H9 (cell line): ENCODE data around the gene VWA5B1. TPM values are rescaled to one million over a fixed set of nuclear protein-coding genes. Genes with fewer than 3 reads are reported as not detected.

Experiments used
- DNase-seq: peaks from one replicate; pipeline ENCODE4 v3.0.0-alpha.2; 2017
- H2AFZ ChIP-seq: one replicate; pipeline ENCODE4 v1.6.1; 2013; ENCODE audit warnings: mild to moderate bottlenecking, low read length, control low read depth, moderate library complexity
- H2AK5ac ChIP-seq: 2 replicates; pipeline ENCODE4 v1.6.1; 2013; ENCODE audit warnings: low read length, control low read depth, mixed read lengths; ENCODE audit not compliant: insufficient read length
- H2BK120ac ChIP-seq: one replicate; pipeline ENCODE4 v1.6.1; 2013; ENCODE audit warnings: low read depth, mild to moderate bottlenecking, low read length, control low read depth, inconsistent platforms; ENCODE audit not compliant: poor library complexity, severe bottlenecking
- H2BK12ac ChIP-seq: 2 replicates; pipeline ENCODE4 v1.6.1; 2013; ENCODE audit warnings: low read length, control low read depth, mixed read lengths, low read depth; ENCODE audit not compliant: insufficient read length
- H2BK15ac ChIP-seq: 2 replicates; pipeline ENCODE4 v1.6.1; 2013; ENCODE audit warnings: low read depth, low read length, control low read depth
- H2BK20ac ChIP-seq: one replicate; pipeline ENCODE4 v1.6.1; 2013; ENCODE audit warnings: low read depth, mild to moderate bottlenecking, low read length, control low read depth, inconsistent platforms; ENCODE audit not compliant: poor library complexity, severe bottlenecking
- H2BK5ac ChIP-seq: 2 replicates; pipeline ENCODE4 v1.6.1; 2013; ENCODE audit warnings: low read length, control low read depth, mixed read lengths; ENCODE audit not compliant: insufficient read length
- H3K14ac ChIP-seq: 2 replicates; pipeline ENCODE4 v1.6.1; 2013; ENCODE audit warnings: low read length, control low read depth; ENCODE audit not compliant: insufficient read depth
- H3K18ac ChIP-seq: 2 replicates; pipeline ENCODE4 v1.6.1; 2013; ENCODE audit warnings: low read depth, mild to moderate bottlenecking, mixed read lengths, low read length, control low read depth; ENCODE audit not compliant: insufficient read length
- H3K23ac ChIP-seq: 2 replicates; pipeline ENCODE4 v1.6.1; 2013; ENCODE audit warnings: low read length, control low read depth, mixed read lengths, low read depth; ENCODE audit not compliant: insufficient read length
- H3K23me2 ChIP-seq: 2 replicates; pipeline ENCODE4 v1.6.1; 2013; ENCODE audit warnings: low read depth, mild to moderate bottlenecking, mixed read lengths, low read length, control low read depth; ENCODE audit not compliant: insufficient read length, poor library complexity, severe bottlenecking
- H3K27ac ChIP-seq: 2 replicates; pipeline ENCODE4 v1.5.1; 2013; ENCODE audit warnings: low read length, control low read depth, mixed read lengths, low read depth; ENCODE audit not compliant: insufficient read length
- H3K27me3 ChIP-seq: 2 replicates; pipeline ENCODE4 v1.6.1; 2013; ENCODE audit warnings: low read length, control low read depth, inconsistent platforms; ENCODE audit not compliant: insufficient read depth
- H3K4ac ChIP-seq: 2 replicates; pipeline ENCODE4 v1.6.1; 2013; ENCODE audit warnings: low read depth, mild to moderate bottlenecking, control low read depth, inconsistent platforms, low read length, moderate library complexity
- H3K4me1 ChIP-seq: 2 replicates; pipeline ENCODE4 v1.6.1; 2013; ENCODE audit warnings: low read length, control low read depth, inconsistent platforms; ENCODE audit not compliant: insufficient read depth
- H3K4me2 ChIP-seq: 2 replicates; pipeline ENCODE4 v1.6.1; 2013; ENCODE audit warnings: low read length, control low read depth, mixed read lengths; ENCODE audit not compliant: insufficient read length, insufficient read depth
- H3K56ac ChIP-seq: 2 replicates; pipeline ENCODE4 v1.6.1; 2013; ENCODE audit warnings: low read depth, mild to moderate bottlenecking, mixed read lengths, low read length, control low read depth; ENCODE audit not compliant: insufficient read length
- H3K79me1 ChIP-seq: 2 replicates; pipeline ENCODE4 v1.6.1; 2013; ENCODE audit warnings: low read depth, mild to moderate bottlenecking, moderate library complexity, low read length, control low read depth, inconsistent platforms; ENCODE audit not compliant: insufficient read depth, poor library complexity, severe bottlenecking
- H3K79me2 ChIP-seq: 2 replicates; pipeline ENCODE4 v1.6.1; 2013; ENCODE audit warnings: low read length, control low read depth, inconsistent platforms; ENCODE audit not compliant: insufficient read depth
- H3K9ac ChIP-seq: 2 replicates; pipeline ENCODE4 v1.6.1; 2013; ENCODE audit warnings: low read length, control low read depth, mixed read lengths; ENCODE audit not compliant: insufficient read length; ENCODE audit errors: extremely low read depth
- H3K9me3 ChIP-seq: one replicate; pipeline ENCODE4 v1.6.1; 2013; ENCODE audit warnings: low read depth, low read length, inconsistent platforms; ENCODE audit not compliant: control insufficient read depth
- H3T11ph ChIP-seq: one replicate; pipeline ENCODE4 v1.6.1; 2013; ENCODE audit warnings: mild to moderate bottlenecking, low read length, control low read depth, inconsistent platforms
- H4K20me1 ChIP-seq: one replicate; pipeline ENCODE4 v1.6.1; 2013; ENCODE audit not compliant: control insufficient read depth, insufficient read length, insufficient read depth
- H4K5ac ChIP-seq: 2 replicates; pipeline ENCODE4 v1.6.1; 2013; ENCODE audit warnings: low read depth, mild to moderate bottlenecking, mixed read lengths, low read length, control low read depth; ENCODE audit not compliant: insufficient read length
- H4K8ac ChIP-seq: replicated peaks from 2 replicates; pipeline ENCODE4 v1.6.1; 2013; ENCODE audit warnings: low read length, control low read depth, mixed read lengths, low read depth; ENCODE audit not compliant: insufficient read length
- H4K91ac ChIP-seq: 2 replicates; pipeline ENCODE4 v1.6.1; 2013; ENCODE audit warnings: low read depth, mild to moderate bottlenecking, moderate library complexity, mixed read lengths, low read length, control low read depth; ENCODE audit not compliant: insufficient read length
- H3K27ac Mint-ChIP-seq, 3 experiments: 2 replicates in 2 of 3; 3 replicates in 1 of 3; pipeline ENCODE4 v1.8.0; 2020 to 2021; ENCODE audit warnings: mixed read lengths in 3 of 3, mild to moderate bottlenecking in 1 of 3, moderate library complexity in 1 of 3
- H3K27me3 Mint-ChIP-seq: 2 replicates; pipeline ENCODE4 v1.8.0; 2021; ENCODE audit warnings: low read depth, mild to moderate bottlenecking, moderate library complexity, mixed read lengths
- H3K36me3 Mint-ChIP-seq, 3 experiments: 2 replicates in 2 of 3; 3 replicates in 1 of 3; pipeline ENCODE4 v1.8.0; 2020 to 2021; ENCODE audit warnings: low read depth in 3 of 3, mixed read lengths in 3 of 3; ENCODE audit not compliant: insufficient read depth in 1 of 3
- H3K4me1 Mint-ChIP-seq, 2 experiments: 2 replicates each; pipeline ENCODE4 v1.8.0; 2020; ENCODE audit warnings: mixed read lengths in 2 of 2
- H3K4me3 Mint-ChIP-seq, 2 experiments: 2 replicates in 1 of 2; 3 replicates in 1 of 2; pipeline ENCODE4 v1.8.0; 2020 to 2021; ENCODE audit warnings: mild to moderate bottlenecking in 2 of 2, mixed read lengths in 2 of 2, moderate library complexity in 1 of 2
- H3K9me3 Mint-ChIP-seq, 2 experiments: 2 replicates in 1 of 2; 3 replicates in 1 of 2; pipeline ENCODE4 v1.8.0; 2020; ENCODE audit warnings: mild to moderate bottlenecking in 2 of 2, mixed read lengths in 2 of 2, moderate library complexity in 1 of 2
- CTCF ChIP-seq: fragments of 200-600 bp; sonication (generic); conservative IDR thresholded peaks from 3 replicates; pipeline ENCODE4 v1.8.0; 2021; ENCODE audit warnings: antibody characterized with exemption, mild to moderate bottlenecking
- WGBS: extraction: QIAGEN DNeasy Blood & Tissue Kit; methylation state at CpG from one replicate; pipeline ENCODE4 v1.1.7; 2013; ENCODE audit warnings: missing lambda C conversion rate, low lambda C conversion rate, mixed read lengths; ENCODE audit not compliant: insufficient read length; ENCODE audit errors: extremely low coverage; 5-methylcytosine and 5-hydroxymethylcytosine counted together
- total RNA-seq: library from RNA; stranded (reverse); gene quantifications from 2 replicates; pipeline ENCODE4 v1.2.1, GENCODE V29; 2021

Gene VWA5B1
- total RNA-seq, 1 experiment from 2014 or later, result not detected

- H3K79me1 ChIP-seq, result no peaks in the 10 kb centered on the region
- H4K91ac ChIP-seq, result no peak overlapping the region
- no peak overlapping the region for H2BK5ac ChIP-seq
- H3K23me2 ChIP-seq, result no peaks in the 10 kb centered on the region
- H3T11ph ChIP-seq, result no peak overlapping the region
- no peaks in the 10 kb centered on the region for H4K20me1 ChIP-seq
- no peak overlapping the region for H4K5ac ChIP-seq
- no CpG with 5 or more reads among the region's 2 CpGs for WGBS
- no peaks in the 10 kb centered on the region for H3K79me2 ChIP-seq
- H3K27me3 Mint-ChIP-seq, result peaks cover 97% of the 10 kb centered on the region
- no peak for TF ChIP-seq CTCF
- no peak overlapping the region for H4K8ac ChIP-seq
- DNase-seq, result no peak
- no peak overlapping the region for H3K9ac ChIP-seq
- no peak overlapping the region for H2BK12ac ChIP-seq
- H3K9me3 Mint-ChIP-seq, result peaks cover 4 to 6% of the 10 kb centered on the region in 2 experiments; a peak in 2 of 5 replicates
- H3K36me3 Mint-ChIP-seq, result no peaks in the 10 kb centered on the region
- H3K23ac ChIP-seq, result no peak overlapping the region
- H2BK20ac ChIP-seq, result no peak overlapping the region
- H3K18ac ChIP-seq, result no peak overlapping the region
- H2BK120ac ChIP-seq, result no peak overlapping the region
- no peak overlapping the region for H3K14ac ChIP-seq
- peaks cover 6 to 18% of the 10 kb centered on the region in 2 experiments for H3K4me1 Mint-ChIP-seq
- H3K56ac ChIP-seq, result no peak overlapping the region
- H3K4me2 ChIP-seq, result no peak overlapping the region
- no peaks in the 10 kb centered on the region; the same call in 1 of the 2 replicates for H3K27me3 ChIP-seq
- H3K27ac ChIP-seq, result no peak overlapping the region
- no peak overlapping the region for H3K27ac Mint-ChIP-seq
- no peak overlapping the region for H3K4ac ChIP-seq
- no peaks in the 10 kb centered on the region for H3K4me1 ChIP-seq
- H2AK5ac ChIP-seq, result no peak overlapping the region
- no peak overlapping the region for H2AFZ ChIP-seq
- no peak overlapping the region for H2BK15ac ChIP-seq
- no peak overlapping the region for H3K4me3 Mint-ChIP-seq
- no peaks in the 10 kb centered on the region for H3K9me3 ChIP-seq
Observed at GRCh38 chr1:20395255-20395654, 104.6 kb downstream of the VWA5B1 start.
